OCI-LY1 (cell line): Measurements from ENCODE around the gene ADARB2.

Source experiments
- H2AFZ ChIP-seq: fragments of 200-600 bp; sonication (generic), shearing (Covaris generic); 2 replicates; pipeline ENCODE4 v1.6.0; 2014; ENCODE audit warnings: antibody characterized with exemption, mild to moderate bottlenecking, low read length
- H3F3A ChIP-seq: fragments of 200-600 bp; sonication (generic), shearing (Covaris generic); 2 replicates; pipeline ENCODE4 v1.6.0; 2014; ENCODE audit warnings: mild to moderate bottlenecking, antibody characterized with exemption, low read length, moderate library complexity; ENCODE audit not compliant: insufficient read depth
- H3K27ac ChIP-seq: fragments of 200-600 bp; sonication (generic); 2 replicates; pipeline ENCODE4 v1.5.1; 2014; ENCODE audit warnings: low read length, mixed run types, mild to moderate bottlenecking, low read depth; ENCODE audit not compliant: poor library complexity, severe bottlenecking
- H3K27me3 ChIP-seq: fragments of 200-600 bp; sonication (generic); 2 replicates; pipeline ENCODE4 v1.6.0; 2014; ENCODE audit warnings: antibody characterized with exemption, mild to moderate bottlenecking, low read length, moderate library complexity; ENCODE audit not compliant: insufficient read depth
- H3K36me3 ChIP-seq: fragments of 200-600 bp; sonication (generic); 2 replicates; pipeline ENCODE4 v1.6.1; 2014; ENCODE audit warnings: mild to moderate bottlenecking, antibody characterized with exemption, low read length, moderate library complexity, mixed read lengths; ENCODE audit not compliant: insufficient read depth
- H3K4me1 ChIP-seq: fragments of 200-600 bp; sonication (generic); 2 replicates; pipeline ENCODE4 v1.5.1; 2014; ENCODE audit warnings: mild to moderate bottlenecking, low read length, moderate library complexity; ENCODE audit not compliant: insufficient read depth, severe bottlenecking
- H3K4me2 ChIP-seq: fragments of 200-600 bp; sonication (generic), shearing (Covaris generic); 2 replicates; pipeline ENCODE4 v1.6.1; 2014; ENCODE audit warnings: low read length
- H3K4me3 ChIP-seq: fragments of 200-600 bp; sonication (generic); 2 replicates; pipeline ENCODE4 v1.5.1; 2014; ENCODE audit warnings: low read length, low read depth, mild to moderate bottlenecking, mixed read lengths; ENCODE audit not compliant: poor library complexity, severe bottlenecking
- H3K79me2 ChIP-seq: fragments of 200-600 bp; shearing (Covaris generic); 2 replicates; pipeline ENCODE4 v1.6.1; 2016; ENCODE audit warnings: mixed run types, low read length, mixed read lengths; ENCODE audit not compliant: insufficient read depth
- H3K9ac ChIP-seq: fragments of 200-600 bp; sonication (generic), shearing (Covaris generic); 2 replicates; pipeline ENCODE4 v1.6.1; 2014; ENCODE audit warnings: mild to moderate bottlenecking, low read length, mixed read lengths
- H3K9me2 ChIP-seq: fragments of 200-600 bp; sonication (generic), shearing (Covaris generic); 2 replicates; pipeline ENCODE4 v1.6.1; 2014; ENCODE audit warnings: low read depth, mild to moderate bottlenecking, low read length, mixed read lengths
- H3K9me3 ChIP-seq: fragments of 200-600 bp; shearing (Covaris generic); 2 replicates; pipeline ENCODE4 v1.6.1; 2014; ENCODE audit warnings: low read length, mixed read lengths
- H4K20me1 ChIP-seq: fragments of 200-600 bp; sonication (generic), shearing (Covaris generic); 2 replicates; pipeline ENCODE4 v1.6.0; 2016; ENCODE audit warnings: mild to moderate bottlenecking, low read length; ENCODE audit not compliant: insufficient read depth
- CTCF ChIP-seq: fragments of 200-600 bp; sonication (generic), shearing (Covaris generic); IDR thresholded peaks from 2 replicates; pipeline ENCODE4 v1.5.1; 2017; ENCODE audit warnings: mild to moderate bottlenecking, antibody characterized with exemption, low read length, moderate library complexity, mixed read lengths
- EZH2 ChIP-seq: fragments of 200-600 bp; sonication (generic), shearing (Covaris generic); IDR thresholded peaks from 2 replicates; pipeline ENCODE4 v1.8.0; 2017; ENCODE audit warnings: borderline replicate concordance, mixed run types, mild to moderate bottlenecking, antibody characterized with exemption, low read length, moderate library complexity, mixed read lengths

ADARB2 gene

GRCh38 chr10:1658658-1659057 is 78.7 kb downstream of the ADARB2 start:
- Histone ChIP-seq H2AFZ (no peak overlapping the region), H3F3A (no peaks in the 10 kb centered on the region), H3K4me3 (no peak overlapping the region), H3K9me2 (no peaks in the 10 kb centered on the region), H3K4me2 (no peak overlapping the region), H3K27ac (no peak overlapping the region), H3K79me2 (no peaks in the 10 kb centered on the region), H3K36me3 (no peaks in the 10 kb centered on the region; the same call in 1 of the 2 replicates), H3K9me3 (no peaks in the 10 kb centered on the region), H4K20me1 (no peaks in the 10 kb centered on the region), H3K4me1 (peaks cover 24% of the 10 kb centered on the region), H3K9ac (no peak overlapping the region), H3K27me3 (no peaks in the 10 kb centered on the region)
- no peak for TF ChIP-seq CTCF
- TF ChIP-seq EZH2: no peak

DNA sequence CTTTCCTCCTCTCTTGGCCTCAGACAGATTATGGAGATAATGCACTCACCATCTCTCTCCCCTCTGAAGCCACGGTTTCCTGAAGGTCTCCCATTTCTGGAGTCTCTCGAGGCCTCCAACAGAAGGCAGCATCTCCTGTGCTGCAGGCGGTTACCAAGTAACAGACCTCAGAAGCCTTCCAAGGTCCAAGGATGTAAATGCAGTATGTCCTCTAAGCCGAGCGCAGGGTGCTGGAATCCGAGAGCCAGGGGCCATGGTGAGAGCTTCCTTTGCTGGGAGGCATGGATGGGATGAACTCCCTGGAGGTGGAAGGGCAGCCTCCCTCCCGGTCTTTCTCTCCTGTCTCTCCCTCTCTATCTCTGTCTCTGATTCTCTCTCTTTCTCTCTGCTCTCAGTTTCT is 79.8 kb downstream of the ADARB2 start:
- no peaks in the 10 kb centered on the region for H3K79me2 ChIP-seq
- H3K4me1 ChIP-seq: peaks cover 14% of the 10 kb centered on the region
- H3K4me2 ChIP-seq: no peak overlapping the region
- H3K27ac ChIP-seq: no peak overlapping the region
- H2AFZ ChIP-seq: no peak overlapping the region
- no peaks in the 10 kb centered on the region; the same call in 1 of the 2 replicates for H3K36me3 ChIP-seq
- no peaks in the 10 kb centered on the region for H3K9me3 ChIP-seq
- TF ChIP-seq CTCF (no peak), EZH2 (no peak)
- no peaks in the 10 kb centered on the region for H3K9me2 ChIP-seq
- no peaks in the 10 kb centered on the region for H3F3A ChIP-seq
- no peaks in the 10 kb centered on the region for H4K20me1 ChIP-seq
- H3K27me3 ChIP-seq: no peaks in the 10 kb centered on the region
- no peak overlapping the region for H3K4me3 ChIP-seq
- H3K9ac ChIP-seq: no peak overlapping the region

DNA sequence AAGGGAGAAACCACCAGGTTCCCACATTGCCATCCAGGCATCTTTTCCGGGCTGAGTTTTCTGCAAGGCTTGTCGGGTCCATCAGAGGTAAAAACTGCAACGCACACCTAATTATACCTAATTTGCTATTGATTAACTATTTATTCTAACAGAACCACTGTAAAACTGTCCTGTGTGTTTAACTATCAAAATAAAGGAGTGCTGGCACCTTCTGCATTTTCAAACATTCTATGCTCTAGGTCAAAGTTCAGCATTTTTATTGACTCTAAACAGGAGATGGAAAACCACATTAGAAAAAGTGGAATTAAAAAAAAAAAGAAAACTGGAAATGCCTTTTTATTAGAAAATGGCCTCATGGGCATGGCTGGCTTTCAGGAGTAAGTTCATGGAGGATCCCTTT is 82.0 kb downstream of the ADARB2 start:
- H3K36me3 ChIP-seq: no peaks in the 10 kb centered on the region
- H3K4me2 ChIP-seq: no peak overlapping the region
- H2AFZ ChIP-seq: no peak overlapping the region
- H3K9me2 ChIP-seq: no peaks in the 10 kb centered on the region
- H3F3A ChIP-seq: no peaks in the 10 kb centered on the region
- H4K20me1 ChIP-seq: no peaks in the 10 kb centered on the region
- H3K4me1 ChIP-seq: no peaks in the 10 kb centered on the region
- no peak overlapping the region for H3K9ac ChIP-seq
- H3K79me2 ChIP-seq: no peaks in the 10 kb centered on the region
- no peak overlapping the region for H3K27ac ChIP-seq
- no peak overlapping the region for H3K4me3 ChIP-seq
- no peaks in the 10 kb centered on the region for H3K9me3 ChIP-seq
- no peak for TF ChIP-seq EZH2
- no peak for TF ChIP-seq CTCF
- H3K27me3 ChIP-seq: no peaks in the 10 kb centered on the region
